Activated T-helper 9 cell treated with anti-CD3 and anti-CD28 coated beads, Interleukin-2, amount 50 U/mL, for 16 hours (primary cell): ENCODE data around the gene WBP1.
A peak's percentile ranks its signal among the peaks of the same experiment; 100 is the strongest.
"Not testable (repeated sequence)": the region's sequence is repeated elsewhere in the genome, so short reads cannot be mapped to it uniquely, and the experiment has no call there.

Experiments used
- DNase-seq: peaks from one replicate; pipeline ENCODE4 v3.0.0-alpha.2; 2020; ENCODE audit warnings: low read depth

The WBP1 gene

GRCh38 chr2:74458132-74458937 is at the start of gene WBP1:
Gene WBP1 (plus strand): TSS chr2:74458438. CDS start chr2:74458603, 165 bp downstream.
- DNase-seq, result peak; percentile 98

DNA sequence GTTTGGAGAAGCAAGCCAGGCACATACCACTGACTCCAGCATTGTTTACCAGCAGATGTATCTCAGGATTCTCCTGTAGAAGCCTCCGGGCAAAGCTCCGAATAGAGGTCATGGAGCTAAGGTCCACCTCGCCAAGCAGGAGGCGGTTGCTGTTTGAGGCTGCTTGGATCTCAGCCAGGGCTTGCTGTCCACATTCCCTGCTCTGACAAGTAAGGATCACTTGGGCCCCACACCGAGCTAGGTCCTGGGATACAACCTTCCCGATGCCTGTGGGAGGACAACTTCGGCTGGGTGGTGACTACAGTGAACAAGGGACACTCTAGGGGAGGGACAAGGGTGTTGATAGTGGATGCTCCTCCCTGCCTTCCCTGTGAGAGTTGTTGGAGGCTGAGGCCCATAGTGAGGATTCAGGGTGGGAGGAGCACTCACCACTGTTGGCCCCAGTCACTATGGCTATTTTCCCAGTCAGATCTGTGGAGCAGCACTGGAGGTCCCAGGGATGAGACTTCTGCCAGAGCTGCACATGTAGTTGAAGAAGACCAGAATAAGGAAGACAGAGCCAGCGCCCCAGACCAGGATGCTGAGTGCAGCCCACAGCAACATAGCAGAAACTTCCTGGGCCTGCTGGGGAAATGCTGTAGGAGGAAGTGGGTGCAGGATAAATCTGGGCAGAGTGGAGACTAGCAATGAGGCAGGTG is 45.1 kb upstream of the WBP1 start:
- DNase-seq, result no peak

GRCh38 chr2:74414441-74414840 is 43.8 kb upstream of the WBP1 start:
- DNase-seq, result no peak

GRCh38 chr2:74414881-74415761 is 43.1 kb upstream of the WBP1 start:
- DNase-seq, result peak; percentile 11

DNA sequence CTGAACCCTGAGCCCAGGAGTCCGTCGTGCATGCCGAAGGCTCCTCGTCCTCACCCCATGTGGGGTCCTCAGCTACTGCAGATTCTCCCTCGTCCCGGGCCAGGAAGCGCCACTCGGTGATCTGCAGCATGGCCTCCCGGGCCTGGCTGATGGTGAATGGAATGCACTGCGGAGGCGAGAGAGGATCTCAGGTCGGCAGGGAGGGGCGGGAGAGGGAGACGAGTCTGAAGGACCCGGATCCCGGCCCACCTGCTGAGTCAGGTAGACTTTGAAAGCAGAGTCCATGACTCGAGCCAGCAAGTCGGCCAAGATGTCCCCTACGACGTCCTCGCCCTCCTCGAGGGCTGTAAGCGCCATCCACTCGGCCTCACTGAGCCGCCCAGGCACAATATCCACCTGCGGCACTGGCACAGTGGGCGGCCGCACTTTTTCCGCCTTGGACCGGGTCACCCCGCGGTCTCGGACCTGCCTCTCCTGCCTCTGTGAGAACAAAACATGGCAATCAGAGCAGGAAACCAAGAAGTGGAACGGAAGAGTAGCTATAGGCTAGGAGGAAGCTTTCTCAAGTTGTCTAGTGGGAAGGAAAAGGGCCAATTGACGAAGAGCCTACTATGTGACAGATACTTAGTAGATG is 42.4 kb upstream of the WBP1 start:
- DNase-seq, result no peak

DNA sequence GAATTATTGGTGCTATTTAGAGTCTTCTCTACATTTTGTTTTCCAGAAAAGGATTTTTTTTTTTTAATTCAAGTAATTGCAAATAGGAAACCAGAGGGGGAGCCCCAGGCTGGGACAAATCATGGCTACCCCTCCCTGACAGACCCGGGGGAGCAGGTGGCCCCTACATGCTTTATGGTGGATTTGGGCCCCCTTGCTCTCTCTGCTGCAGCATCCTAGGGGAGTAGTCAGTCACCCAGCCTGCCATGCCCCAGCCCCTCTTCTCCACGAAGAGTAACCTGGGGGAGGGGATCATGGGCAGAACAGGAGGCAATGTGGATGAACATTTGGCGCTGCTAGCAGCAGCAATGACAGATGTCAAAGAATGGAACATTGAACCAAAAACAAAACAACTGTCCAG is 41.5 kb upstream of the WBP1 start:
- DNase-seq, result no peak

- DNase-seq, result no peak
These were observed 41.0 kb upstream of the WBP1 start for GRCh38 chr2:74417197-74417596.

GRCh38 chr2:74417763-74418162 is 40.5 kb upstream of the WBP1 start:
- DNase-seq, result no peak

GRCh38 chr2:74418312-74418711 is 39.9 kb upstream of the WBP1 start:
- no peak for DNase-seq

DNA sequence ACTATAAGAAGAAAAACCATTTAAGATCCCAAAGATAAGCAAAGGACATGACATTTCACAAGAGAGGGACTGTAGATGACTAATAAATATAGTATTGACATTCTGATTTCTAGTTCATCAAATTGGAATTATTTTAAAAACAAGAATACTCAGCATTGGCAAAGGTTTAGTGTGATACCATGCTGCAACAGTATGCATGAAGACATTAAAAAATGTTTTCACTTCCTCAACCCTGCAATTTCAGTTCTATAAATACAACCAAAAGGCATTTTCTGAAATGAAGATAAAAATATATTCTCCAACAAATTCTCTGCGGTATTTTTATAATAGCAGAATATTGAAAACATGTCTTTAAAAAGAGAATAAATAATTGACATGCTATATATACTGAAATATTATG is 38.9 kb upstream of the WBP1 start:
- no peak for DNase-seq

DNA sequence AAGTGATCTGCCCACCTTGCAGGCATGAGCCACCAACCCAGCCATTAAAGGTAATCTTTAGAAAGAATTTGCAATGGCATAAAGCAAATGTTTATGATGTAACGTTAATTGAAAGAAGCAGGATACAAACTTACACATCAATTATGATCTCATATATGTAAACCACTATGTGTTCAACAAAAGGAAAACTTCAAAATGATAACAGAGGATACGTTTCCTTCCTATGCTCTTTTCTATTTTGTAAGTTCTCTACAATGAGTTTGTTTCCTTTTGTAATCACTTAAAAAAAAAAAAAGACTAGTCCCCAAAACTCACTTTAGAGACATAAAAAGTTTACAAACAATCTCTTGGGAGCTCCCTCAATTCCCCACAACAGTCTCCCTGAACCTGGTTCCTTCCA is 38.2 kb upstream of the WBP1 start:
- DNase-seq, result no peak

- DNase-seq, result not testable (repeated sequence)
These were observed 37.7 kb upstream of the WBP1 start for GRCh38 chr2:74420443-74421103.

GRCh38 chr2:74421221-74421870 is 36.9 kb upstream of the WBP1 start, which contains the start of the genes C2orf81 and WDR54:
Gene C2orf81 (minus strand): TSS chr2:74421619. CDS start chr2:74421560, 59 bp downstream.
Gene WDR54 (plus strand): TSS chr2:74421730. CDS start chr2:74422154, 424 bp downstream.
- DNase-seq, result peak; percentile 91

DNA sequence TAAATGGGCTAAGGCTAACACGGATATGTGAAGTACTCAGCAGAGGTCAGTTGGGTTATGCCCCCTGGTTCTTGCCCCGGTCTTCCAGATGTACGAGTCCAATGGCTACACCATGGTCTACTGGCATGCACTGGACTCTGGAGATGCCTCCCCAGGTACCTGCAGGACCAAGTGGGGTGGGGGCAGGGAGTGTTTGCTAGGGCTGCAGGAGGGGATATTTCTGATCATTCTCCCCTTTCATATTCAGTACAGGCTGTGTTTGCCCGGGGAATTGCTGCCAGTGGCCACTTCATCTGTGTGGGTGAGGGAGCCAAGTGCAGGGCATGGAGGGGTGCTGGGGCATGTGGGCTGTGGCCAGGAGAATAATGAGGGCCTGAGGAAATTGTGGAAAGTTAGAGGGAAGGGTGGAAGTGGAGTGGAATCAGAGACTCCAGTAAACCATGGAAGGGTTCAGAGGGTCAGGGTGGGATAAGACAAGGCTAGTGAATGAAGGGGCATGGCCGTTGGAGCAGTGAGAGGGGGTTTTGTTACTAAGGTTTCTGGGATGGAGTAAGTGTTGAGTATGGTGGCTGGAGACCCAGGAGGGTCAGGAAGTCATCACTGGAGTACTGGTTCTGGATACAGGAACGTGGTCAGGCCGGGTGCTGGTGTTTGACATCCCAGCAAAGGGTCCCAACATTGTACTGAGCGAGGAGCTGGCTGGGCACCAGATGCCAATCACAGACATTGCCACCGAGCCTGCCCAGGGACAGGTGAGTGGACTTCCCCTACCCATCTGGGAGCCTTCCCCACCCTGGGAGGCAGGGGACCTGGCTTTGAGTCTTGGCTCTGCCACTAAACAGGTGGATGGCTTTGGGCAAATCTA is 34.8 kb upstream of the WBP1 start:
- DNase-seq, result no peak

- DNase-seq, result no peak
These were observed 33.9 kb upstream of the WBP1 start for GRCh38 chr2:74424139-74424992.

DNA sequence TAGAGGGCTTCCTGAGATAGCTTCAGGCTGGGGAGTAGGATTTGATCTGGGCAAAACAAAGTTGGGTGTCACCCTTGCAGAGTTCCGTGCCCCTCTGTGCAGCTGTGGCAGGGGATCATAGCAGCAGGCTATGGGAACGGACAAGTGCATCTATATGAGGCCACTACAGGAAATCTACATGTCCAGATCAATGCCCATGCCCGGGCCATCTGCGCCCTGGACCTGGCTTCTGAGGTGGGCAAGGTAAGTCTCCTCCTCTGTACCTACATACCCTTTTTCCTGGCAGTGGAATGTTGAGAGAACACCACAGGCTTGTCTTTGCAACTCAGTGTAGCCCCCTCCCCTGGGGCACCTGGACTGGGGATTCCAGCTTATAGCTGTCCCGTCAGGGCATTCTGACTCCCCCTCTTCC is 33.2 kb upstream of the WBP1 start:
- DNase-seq, result no peak

DNA sequence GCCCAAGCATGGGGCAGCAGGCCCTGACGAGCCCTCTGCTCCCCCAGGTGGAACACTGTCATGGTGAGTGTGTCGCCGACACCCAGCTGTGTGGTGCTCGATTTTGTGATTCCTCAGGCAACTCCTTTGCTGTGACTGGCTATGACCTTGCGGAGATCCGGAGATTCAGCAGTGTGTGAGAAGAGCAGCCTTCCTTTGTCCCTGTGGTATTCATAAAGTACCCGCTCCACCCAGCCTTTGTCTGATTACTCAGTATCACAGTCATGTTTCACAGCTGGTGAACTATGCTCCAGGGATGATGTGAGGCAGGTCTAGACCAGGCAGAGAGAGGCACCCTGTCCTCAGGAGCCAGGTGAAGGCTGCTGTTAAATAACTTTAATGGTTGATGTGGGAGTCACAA is 32.7 kb upstream of the WBP1 start:
- DNase-seq, result no peak

DNA sequence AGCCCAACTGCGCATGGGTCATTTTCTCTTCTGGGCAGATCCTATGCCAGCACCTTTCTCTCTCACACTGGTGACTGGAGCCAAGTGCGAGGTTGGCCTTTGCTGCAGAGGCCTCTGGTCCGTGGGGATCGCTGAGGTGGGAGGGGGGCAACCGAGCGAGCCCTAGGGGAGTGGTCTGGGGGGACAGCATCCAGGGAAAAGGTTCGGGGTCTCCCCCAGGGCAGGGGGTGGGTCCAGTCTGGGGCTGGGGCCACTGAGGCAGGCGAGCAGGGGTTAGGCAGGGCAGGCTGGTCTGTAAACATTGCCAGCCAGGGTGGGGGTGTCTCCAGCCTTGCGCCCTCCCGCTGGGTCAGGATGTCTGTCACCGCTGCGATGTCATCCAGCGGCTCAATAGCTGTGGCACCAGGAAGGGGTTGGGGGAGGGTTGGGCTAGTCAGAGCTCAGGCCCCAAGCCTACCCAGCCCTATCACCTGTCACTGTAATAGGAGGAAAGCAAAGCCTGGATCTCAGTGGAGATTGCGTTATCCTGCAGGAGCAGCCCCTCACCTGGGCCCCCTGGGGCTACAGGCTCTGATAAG is 32.0 kb upstream of the WBP1 start:
- DNase-seq, result no peak
